ENCODE data around the gene MYADM. TPM values are rescaled to one million over a fixed set of nuclear protein-coding genes. Genes with fewer than 3 reads are reported as not detected.

Gene MYADM
- total RNA-seq, 2 experiments from 2014 or later: 46.4 to 54.6 TPM

DNA sequence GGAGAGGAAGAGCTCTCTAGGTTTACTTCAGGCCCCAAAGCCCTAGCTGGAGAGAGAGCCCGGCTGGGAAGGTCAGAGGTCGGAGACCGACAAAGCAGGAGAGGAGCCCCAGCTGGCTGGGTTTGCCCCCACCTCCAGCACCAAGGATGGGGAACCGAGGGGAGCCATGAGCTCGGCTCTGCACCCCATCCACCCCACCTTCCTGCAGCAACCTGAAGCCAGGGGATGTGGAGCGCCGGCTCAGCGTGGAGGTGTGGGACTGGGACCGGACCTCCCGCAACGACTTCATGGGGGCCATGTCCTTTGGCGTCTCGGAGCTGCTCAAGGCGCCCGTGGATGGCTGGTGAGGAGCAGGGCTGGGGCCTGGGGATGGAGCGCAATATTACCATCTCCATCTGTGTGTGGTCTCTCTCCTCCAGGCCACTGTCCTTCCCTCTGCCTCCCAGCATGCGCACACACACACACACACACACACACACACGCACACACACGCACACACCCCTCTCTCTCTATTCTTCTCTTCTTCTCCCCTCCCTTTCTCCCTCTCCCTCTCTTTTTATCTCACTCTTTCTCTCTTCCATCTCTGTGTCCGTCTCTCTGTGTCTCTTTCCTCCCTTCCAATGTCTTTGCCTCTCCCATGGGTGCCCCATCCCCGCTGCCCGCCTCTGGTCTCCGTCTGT, 24.8 kb downstream of the MYADM start:
- intact Hi-C loops (cut with DNase I, micrococcal nuclease): no loop called here
- POLR2A ChIA-PET: no interaction called here
- no peaks in the 10 kb centered on the region for H3K9me3 Mint-ChIP-seq (ENCODE audit: low read depth)
- CTCF ChIA-PET: interaction anchor here (0.7 to 1.4 kb wide), 2 partner anchors 20 to 138 kb away, joined by 3 to 5 read pairs; no protein-coding TSS in a partner anchor
- no peak overlapping the region for H3K4me3 Mint-ChIP-seq
- H3K27ac Mint-ChIP-seq: no peak overlapping the region
- DNase-seq: no peak
- no peaks in the 10 kb centered on the region for H3K36me3 Mint-ChIP-seq (ENCODE audit: low read depth)
- H3K27me3 Mint-ChIP-seq: peaks cover 25% of the 10 kb centered on the region
- ATAC-seq: no peak
- H3K4me1 Mint-ChIP-seq: peaks cover 5% of the 10 kb centered on the region

- Mint-ChIP-seq H3K27ac (no peak overlapping the region), H3K4me3 (no peak overlapping the region), H3K4me1 (peaks cover 5% of the 10 kb centered on the region), H3K9me3 (ENCODE audit: low read depth) (no peaks in the 10 kb centered on the region), H3K27me3 (peaks cover 27% of the 10 kb centered on the region), H3K36me3 (ENCODE audit: low read depth) (no peaks in the 10 kb centered on the region)
- CTCF ChIA-PET: no interaction called here
- no peak for ATAC-seq
- DNase-seq: no peak
- intact Hi-C loops (cut with DNase I, micrococcal nuclease): no loop called here
- POLR2A ChIA-PET: no interaction called here
Measured at GRCh38 chr19:53892981-53893325, 25.3 kb downstream of the MYADM start.

- no peak overlapping the region for H3K4me3 Mint-ChIP-seq
- CTCF ChIA-PET: no interaction called here
- POLR2A ChIA-PET: no interaction called here
- intact Hi-C loops (cut with DNase I, micrococcal nuclease): no loop called here
- DNase-seq (no peak), ATAC-seq (no peak)
- H3K36me3 Mint-ChIP-seq (ENCODE audit: low read depth): no peaks in the 10 kb centered on the region
- no peak overlapping the region for H3K27ac Mint-ChIP-seq
- H3K4me1 Mint-ChIP-seq: peaks cover 12% of the 10 kb centered on the region
- H3K27me3 Mint-ChIP-seq: peaks cover 38% of the 10 kb centered on the region
- H3K9me3 Mint-ChIP-seq (ENCODE audit: low read depth): no peaks in the 10 kb centered on the region
Measured at GRCh38 chr19:53894707-53895106, 27.0 kb downstream of the MYADM start.

DNA sequence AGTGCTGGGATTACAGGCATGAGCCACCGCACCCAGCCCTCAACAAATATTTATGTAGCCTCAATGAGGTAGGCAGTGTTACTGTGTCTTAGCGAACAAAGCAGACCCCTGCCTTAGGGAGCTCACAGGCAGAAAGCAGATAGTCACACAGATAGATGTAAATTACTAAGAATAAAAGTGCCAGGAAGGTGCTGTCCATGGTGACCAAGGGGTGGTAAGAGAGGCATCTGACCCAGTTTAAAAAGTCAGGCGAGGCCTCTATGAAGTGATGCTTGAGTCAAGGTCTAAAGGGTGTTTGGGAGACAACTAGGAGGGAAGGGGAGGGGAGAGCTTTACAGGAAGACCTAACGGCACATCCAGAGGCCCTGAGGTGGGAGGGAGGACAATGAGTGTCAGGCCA, 29.0 kb downstream of the MYADM start:
- Mint-ChIP-seq H3K27me3 (peaks cover 42% of the 10 kb centered on the region), H3K36me3 (ENCODE audit: low read depth) (no peaks in the 10 kb centered on the region), H3K4me3 (no peak overlapping the region), H3K4me1 (peaks cover 8% of the 10 kb centered on the region), H3K9me3 (ENCODE audit: low read depth) (no peaks in the 10 kb centered on the region), H3K27ac (no peak overlapping the region)
- DNase-seq (no peak), ATAC-seq (no peak)
- intact Hi-C loops (cut with DNase I, micrococcal nuclease): no loop called here
- CTCF ChIA-PET: interaction anchor here (0.5 to 1.2 kb wide), 3 partner anchors 55 to 533 kb away, joined by 3 to 4 read pairs (median 4); no protein-coding TSS in a partner anchor
- POLR2A ChIA-PET: no interaction called here

DNA sequence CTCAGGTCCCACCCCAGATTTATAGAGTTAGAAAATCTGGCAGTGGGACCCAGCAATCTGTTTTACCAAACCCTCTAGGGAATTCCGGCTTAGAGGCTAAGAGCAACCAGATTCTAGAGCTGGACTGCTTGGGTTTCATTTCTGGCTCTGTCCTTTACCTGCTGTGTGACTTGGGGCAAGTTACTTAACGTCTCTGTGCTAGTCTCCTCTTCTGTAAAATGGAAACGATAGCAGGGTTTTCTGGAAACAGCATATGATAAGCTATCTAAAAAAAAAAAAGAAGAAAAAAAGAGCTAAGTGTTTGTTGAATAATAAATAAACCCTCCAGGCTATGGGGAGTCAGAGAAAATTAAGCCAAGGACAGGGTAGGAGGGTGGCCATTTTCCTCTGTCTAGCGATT, 29.8 kb downstream of the MYADM start:
- DNase-seq (no peak), ATAC-seq (no peak)
- intact Hi-C loops (cut with DNase I, micrococcal nuclease): no loop called here
- no peaks in the 10 kb centered on the region for H3K36me3 Mint-ChIP-seq (ENCODE audit: low read depth)
- peaks cover 43% of the 10 kb centered on the region for H3K27me3 Mint-ChIP-seq
- H3K4me1 Mint-ChIP-seq: peaks cover 8% of the 10 kb centered on the region
- no peak overlapping the region for H3K4me3 Mint-ChIP-seq
- H3K27ac Mint-ChIP-seq: no peak overlapping the region
- POLR2A ChIA-PET: no interaction called here
- H3K9me3 Mint-ChIP-seq (ENCODE audit: low read depth): no peaks in the 10 kb centered on the region
- CTCF ChIA-PET: interaction anchor here (0.5 to 1.2 kb wide), 5 partner anchors 56 to 532 kb away, joined by 3 to 4 read pairs (median 3); no protein-coding TSS in a partner anchor

- Mint-ChIP-seq H3K4me3 (no peak overlapping the region), H3K27ac (no peak overlapping the region), H3K9me3 (ENCODE audit: low read depth) (no peaks in the 10 kb centered on the region), H3K36me3 (ENCODE audit: low read depth) (no peaks in the 10 kb centered on the region), H3K4me1 (peaks cover 8% of the 10 kb centered on the region), H3K27me3 (peaks cover 43% of the 10 kb centered on the region)
- ATAC-seq (no peak), DNase-seq (no peak)
- POLR2A ChIA-PET: interaction anchor here (0.8 kb wide), 1 partner anchor 27 kb away, joined by 4 read pairs; no protein-coding TSS in a partner anchor
- intact Hi-C loops (cut with DNase I, micrococcal nuclease): no loop called here
- CTCF ChIA-PET: interaction anchor here (0.7 kb wide), 1 partner anchor 105 kb away, joined by 3 read pairs; no protein-coding TSS in a partner anchor
Measured at GRCh38 chr19:53898166-53898565, 30.5 kb downstream of the MYADM start.

DNA sequence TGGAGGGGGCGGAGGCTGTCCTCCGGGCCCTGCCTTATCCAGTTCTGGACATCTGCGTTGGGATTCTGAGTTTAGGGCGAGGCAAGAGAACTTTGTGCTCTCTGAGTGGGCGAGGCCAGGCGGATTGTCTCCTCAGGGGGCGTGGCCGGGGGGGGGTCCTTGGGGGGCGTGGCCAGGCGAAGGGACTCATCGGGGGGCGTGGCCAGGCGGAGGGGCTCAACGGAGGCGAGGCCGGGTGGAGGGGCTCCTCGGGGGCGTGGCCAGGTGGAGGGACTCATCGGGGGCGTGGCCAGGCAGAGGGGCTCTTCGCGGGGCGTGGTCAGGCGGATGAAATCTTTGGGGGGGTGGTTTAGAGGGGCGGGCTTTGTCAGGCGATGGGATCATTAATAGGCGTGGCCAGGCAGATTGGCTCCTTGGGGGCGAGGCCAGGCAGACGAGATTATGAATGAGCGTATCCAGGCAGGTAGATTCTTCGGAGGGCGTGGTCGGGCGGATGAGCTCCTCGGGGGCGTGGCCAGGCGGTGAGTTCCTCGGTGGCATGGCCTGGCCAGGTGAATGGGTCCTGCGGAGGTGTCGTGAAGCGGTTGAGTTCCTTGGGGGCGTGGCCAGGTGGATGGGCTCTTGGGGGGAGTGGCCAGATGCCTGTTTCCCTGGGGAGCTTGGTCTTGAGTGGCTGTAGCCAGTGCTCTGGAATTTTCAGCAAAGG, 31.1 kb downstream of the MYADM start:
- CTCF ChIA-PET: no interaction called here
- Mint-ChIP-seq H3K27ac (no peak overlapping the region), H3K36me3 (ENCODE audit: low read depth) (no peaks in the 10 kb centered on the region), H3K27me3 (peaks cover 40% of the 10 kb centered on the region), H3K4me3 (no peak overlapping the region), H3K9me3 (ENCODE audit: low read depth) (no peaks in the 10 kb centered on the region), H3K4me1 (peaks cover 8% of the 10 kb centered on the region)
- ATAC-seq (no peak), DNase-seq (peak; percentile 41)
- POLR2A ChIA-PET: interaction anchor here (0.6 to 0.8 kb wide), 2 partner anchors 27 to 240 kb away, joined by 3 to 4 read pairs; no protein-coding TSS in a partner anchor
- intact Hi-C loops (cut with DNase I, micrococcal nuclease): loop anchor here in 1 of 2 experiments (1.0 kb wide), 1 partner anchor 8 kb away; no protein-coding TSS in a partner anchor

- intact Hi-C loops (cut with DNase I, micrococcal nuclease): no loop called here
- Mint-ChIP-seq H3K4me1 (peaks cover 8% of the 10 kb centered on the region), H3K36me3 (ENCODE audit: low read depth) (no peaks in the 10 kb centered on the region), H3K9me3 (ENCODE audit: low read depth) (no peaks in the 10 kb centered on the region), H3K4me3 (no peak overlapping the region), H3K27ac (no peak overlapping the region), H3K27me3 (peaks cover 48% of the 10 kb centered on the region)
- no peak for DNase-seq
- no peak for ATAC-seq
- ChIA-PET POLR2A (interaction anchor here (0.5 kb wide), 1 partner anchor 80 kb away, joined by 3 read pairs; no protein-coding TSS in a partner anchor), CTCF (interaction anchor here (0.8 kb wide), 1 partner anchor 124 kb away, joined by 3 read pairs; no protein-coding TSS in a partner anchor)
Measured at GRCh38 chr19:53900191-53900860, 32.6 kb downstream of the MYADM start.

DNA sequence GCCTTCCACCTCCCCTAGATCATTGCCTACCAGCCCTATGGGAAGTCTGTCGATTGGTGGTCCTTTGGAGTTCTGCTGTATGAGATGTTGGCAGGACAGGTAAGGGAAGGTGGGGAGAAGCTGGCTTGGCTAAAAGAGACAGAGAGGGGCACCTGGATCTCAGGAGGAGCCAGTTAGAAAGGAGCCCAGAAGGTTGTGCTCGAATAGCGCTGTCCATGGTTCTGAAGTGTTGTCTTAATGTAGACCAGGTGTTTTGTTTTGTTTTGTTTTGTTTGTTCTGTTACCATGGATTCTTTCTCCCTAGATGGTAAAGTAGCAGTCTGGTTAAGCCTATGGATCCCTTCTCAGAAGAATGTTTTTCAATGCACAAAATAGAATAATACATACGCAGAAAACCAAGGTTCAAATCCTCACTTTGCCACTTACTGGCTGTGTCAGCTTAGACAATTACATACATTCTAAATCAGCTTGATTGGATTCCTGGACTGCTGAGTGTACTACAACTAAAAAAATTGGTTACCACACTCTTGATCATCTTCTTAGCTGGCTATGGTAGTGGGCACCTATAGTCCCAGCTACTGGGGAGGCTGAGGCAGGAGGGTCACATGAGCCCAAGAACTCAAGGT, 35.5 kb downstream of the MYADM start:
- CTCF ChIA-PET: interaction anchor here (1.0 kb wide), 1 partner anchor 9 kb away, joined by 4 read pairs; no protein-coding TSS in a partner anchor
- no peaks in the 10 kb centered on the region for H3K36me3 Mint-ChIP-seq (ENCODE audit: low read depth)
- intact Hi-C loops (cut with DNase I, micrococcal nuclease): loop anchor here (1.0 to 2.0 kb wide), 2 partner anchors 24 to 25 kb away; no protein-coding TSS in a partner anchor
- ATAC-seq (no peak), DNase-seq (peak; percentile 53)
- peaks cover 16% of the 10 kb centered on the region for H3K4me1 Mint-ChIP-seq
- H3K4me3 Mint-ChIP-seq: no peak overlapping the region
- no peak overlapping the region for H3K27ac Mint-ChIP-seq
- POLR2A ChIA-PET: no interaction called here
- H3K27me3 Mint-ChIP-seq: peaks cover 61% of the 10 kb centered on the region
- no peaks in the 10 kb centered on the region for H3K9me3 Mint-ChIP-seq (ENCODE audit: low read depth)

DNA sequence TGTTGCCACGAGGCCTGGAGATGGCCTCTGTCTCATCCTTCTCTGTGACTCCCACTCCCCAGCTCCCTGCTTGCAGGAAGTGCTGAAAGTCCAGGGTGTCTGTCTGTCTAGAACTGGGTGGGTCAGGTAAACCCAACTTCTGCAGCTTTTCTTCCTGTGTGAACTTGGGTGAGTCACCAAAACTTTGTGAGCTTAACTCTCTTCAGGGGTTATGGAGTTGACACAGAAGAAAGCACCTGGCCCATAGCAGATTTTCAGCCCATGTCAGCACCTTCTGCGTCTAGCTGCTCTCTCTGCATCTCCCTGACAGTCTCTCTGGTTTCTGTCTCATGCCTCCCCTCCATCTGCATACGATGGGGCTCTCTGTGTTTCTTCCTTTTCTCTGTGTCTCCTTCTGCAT, 37.2 kb downstream of the MYADM start:
- ATAC-seq (no peak), DNase-seq (no peak)
- POLR2A ChIA-PET: no interaction called here
- no peaks in the 10 kb centered on the region for H3K36me3 Mint-ChIP-seq (ENCODE audit: low read depth)
- no peak overlapping the region for H3K27ac Mint-ChIP-seq
- peaks cover 62% of the 10 kb centered on the region for H3K27me3 Mint-ChIP-seq
- CTCF ChIA-PET: no interaction called here
- no peaks in the 10 kb centered on the region for H3K9me3 Mint-ChIP-seq (ENCODE audit: low read depth)
- intact Hi-C loops (cut with DNase I, micrococcal nuclease): no loop called here
- H3K4me3 Mint-ChIP-seq: no peak overlapping the region
- H3K4me1 Mint-ChIP-seq: peaks cover 17% of the 10 kb centered on the region

DNA sequence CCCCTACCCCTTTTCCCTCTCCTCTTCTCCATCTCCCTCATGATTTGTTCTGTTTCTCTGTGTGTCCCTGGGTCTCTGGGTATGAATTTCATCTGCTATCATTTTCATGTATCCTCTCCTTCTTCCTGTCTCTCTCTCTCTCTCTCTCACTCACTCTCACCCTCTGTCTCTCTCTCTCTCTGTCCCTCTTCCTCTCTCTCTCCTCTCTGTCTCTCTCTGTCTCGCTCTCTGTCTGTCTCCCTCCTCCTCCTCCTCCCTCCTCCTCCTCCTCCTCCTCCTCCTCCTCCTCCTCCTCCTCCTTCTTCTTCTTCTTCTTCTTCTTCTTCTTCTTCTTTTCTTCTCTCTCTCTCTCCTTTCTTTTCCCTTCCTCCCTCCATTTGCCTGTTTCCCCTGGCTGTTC, 38.1 kb downstream of the MYADM start:
- Mint-ChIP-seq H3K9me3 (ENCODE audit: low read depth) (no peaks in the 10 kb centered on the region), H3K36me3 (ENCODE audit: low read depth) (no peaks in the 10 kb centered on the region), H3K4me1 (peaks cover 19% of the 10 kb centered on the region), H3K27ac (no peak overlapping the region), H3K27me3 (peaks cover 65% of the 10 kb centered on the region), H3K4me3 (no peak overlapping the region)
- intact Hi-C loops (cut with DNase I, micrococcal nuclease): loop anchor here (1.0 to 2.0 kb wide), 2 partner anchors 117 to 119 kb away; no protein-coding TSS in a partner anchor
- POLR2A ChIA-PET: no interaction called here
- CTCF ChIA-PET: no interaction called here
- ATAC-seq (no peak), DNase-seq (no peak)
